Jurkat, Clone E6-1 (cell line): ENCODE data around the gene USO1.
"Not testable (repeated sequence)": the region's sequence is repeated elsewhere in the genome, so short reads cannot be mapped to it uniquely, and the experiment has no call there.

Experiments used
- DNase-seq: peaks from one replicate; pipeline ENCODE4 v3.0.0-alpha.2; 2011; ENCODE audit warnings: low read depth, low spot score
- H3K4me3 ChIP-seq: 2 replicates; pipeline ENCODE4 v1.5.1; 2011; ENCODE audit warnings: mild to moderate bottlenecking, low read length, control low read depth, moderate library complexity

USO1 gene

GRCh38 chr4:75710246-75710645, 14.1 kb upstream of the USO1 start:
- no peak overlapping the region for H3K4me3 ChIP-seq
- no peak for DNase-seq

- DNase-seq: no peak
- no peak overlapping the region for H3K4me3 ChIP-seq
Observed at GRCh38 chr4:75714011-75714410, 10.4 kb upstream of the USO1 start.

- H3K4me3 ChIP-seq: no peak overlapping the region
- DNase-seq: no peak
Observed at GRCh38 chr4:75714704-75715103, 9.7 kb upstream of the USO1 start.

GRCh38 chr4:75715105-75715799, 9.1 kb upstream of the USO1 start:
- DNase-seq: no peak
- no peak overlapping the region for H3K4me3 ChIP-seq

- DNase-seq, H3K4me3 ChIP-seq: not testable (repeated sequence)
Observed at GRCh38 chr4:75716054-75716453, 8.3 kb upstream of the USO1 start.

- H3K4me3 ChIP-seq: no peak overlapping the region
- no peak for DNase-seq
Observed at GRCh38 chr4:75717408-75717807, 7.0 kb upstream of the USO1 start.

- H3K4me3 ChIP-seq: no peak overlapping the region
- DNase-seq: no peak
Observed at GRCh38 chr4:75718529-75718928, 5.8 kb upstream of the USO1 start.

GRCh38 chr4:75722417-75722816, 2.0 kb upstream of the USO1 start:
- no peak overlapping the region for H3K4me3 ChIP-seq

GRCh38 chr4:75723163-75724065, 963 bp upstream of the USO1 start:
- peak overlapping the region; percentile 96 for H3K4me3 ChIP-seq
- DNase-seq: no peak

More at GRCh38 chr4:75722417-75722816, 2.0 kb upstream of the USO1 start:
- no peak for DNase-seq

GRCh38 chr4:75724867-75725724, 719 bp downstream of the USO1 start:
- H3K4me3 ChIP-seq: peak overlapping the region; percentile 96
- DNase-seq: peak; percentile 3

- not testable (repeated sequence) for DNase-seq, H3K4me3 ChIP-seq
Observed at GRCh38 chr4:75725942-75726538, 1.7 kb downstream of the USO1 start.

GRCh38 chr4:75726577-75726976, 2.2 kb downstream of the USO1 start:
- DNase-seq: no peak
- no peak overlapping the region for H3K4me3 ChIP-seq

GRCh38 chr4:75727073-75727472, 2.7 kb downstream of the USO1 start:
- H3K4me3 ChIP-seq: no peak overlapping the region

GRCh38 chr4:75729836-75730235, 5.5 kb downstream of the USO1 start:
- H3K4me3 ChIP-seq: no peak overlapping the region
- DNase-seq: no peak

More at GRCh38 chr4:75727073-75727472, 2.7 kb downstream of the USO1 start:
- no peak for DNase-seq

- no peak for DNase-seq
- no peak overlapping the region for H3K4me3 ChIP-seq
Observed at GRCh38 chr4:75733369-75733768, 9.0 kb downstream of the USO1 start.

GRCh38 chr4:75735525-75735924, 11.1 kb downstream of the USO1 start:
- no peak for DNase-seq
- no peak overlapping the region for H3K4me3 ChIP-seq

- DNase-seq: no peak
- no peak overlapping the region for H3K4me3 ChIP-seq
Observed at GRCh38 chr4:75736862-75737261, 12.5 kb downstream of the USO1 start.

GRCh38 chr4:75737398-75737797, 13.0 kb downstream of the USO1 start:
- H3K4me3 ChIP-seq: no peak overlapping the region

GRCh38 chr4:75741027-75741426, 16.6 kb downstream of the USO1 start:
- DNase-seq: no peak
- no peak overlapping the region for H3K4me3 ChIP-seq

More at GRCh38 chr4:75737398-75737797, 13.0 kb downstream of the USO1 start:
- DNase-seq: no peak
